SK-N-SH treated with all-trans-retinoic acid at 6 μM for 48 hours (cell line): ENCODE data around the gene HSBP1L1.

Experiments used
- ARNTL ChIP-seq: fragments of 450-650 bp; formaldehyde crosslinking; IDR thresholded peaks from 2 replicates; pipeline ENCODE4 v1.5.0; 2020; ENCODE audit warnings: low read depth, mild to moderate bottlenecking, moderate library complexity, borderline replicate concordance
- ISL1 ChIP-seq: fragments of 250-450 bp; sonication (Bioruptor Pico); IDR thresholded peaks from 2 replicates; pipeline ENCODE4 v2.1.2; 2022; ENCODE audit warnings: mild to moderate bottlenecking, moderate library complexity
- PATZ1 ChIP-seq: fragments of 250-450 bp; sonication (Bioruptor Pico); IDR thresholded peaks from 2 replicates; pipeline ENCODE4 v1.8.0; 2020; ENCODE audit warnings: mild to moderate bottlenecking, moderate library complexity, borderline replicate concordance
- RARB ChIP-seq: fragments of 250-450 bp; sonication (Bioruptor Pico); IDR thresholded peaks from 2 replicates; pipeline ENCODE4 v1.8.0; 2021; ENCODE audit warnings: mild to moderate bottlenecking, moderate library complexity
- TCF4 ChIP-seq: fragments of 250-450 bp; sonication (Bioruptor Pico); IDR thresholded peaks from 2 replicates; pipeline ENCODE4 v1.8.0; 2021; ENCODE audit warnings: mild to moderate bottlenecking, moderate library complexity, borderline replicate concordance
- TF ChIP-seq, protein P1 (sequence below): fragments of 250-450 bp; sonication (Bioruptor Pico); IDR thresholded peaks from 2 replicates; pipeline ENCODE4 v1.5.0; 2020; ENCODE audit warnings: mild to moderate bottlenecking, moderate library complexity

- no peak for TF ChIP-seq ARNTL (CRISPR knock-in tag)
- TF ChIP-seq TCF4 (CRISPR knock-in tag): no peak
- no peak for TF ChIP-seq ISL1
- TF ChIP-seq, protein P1, sequence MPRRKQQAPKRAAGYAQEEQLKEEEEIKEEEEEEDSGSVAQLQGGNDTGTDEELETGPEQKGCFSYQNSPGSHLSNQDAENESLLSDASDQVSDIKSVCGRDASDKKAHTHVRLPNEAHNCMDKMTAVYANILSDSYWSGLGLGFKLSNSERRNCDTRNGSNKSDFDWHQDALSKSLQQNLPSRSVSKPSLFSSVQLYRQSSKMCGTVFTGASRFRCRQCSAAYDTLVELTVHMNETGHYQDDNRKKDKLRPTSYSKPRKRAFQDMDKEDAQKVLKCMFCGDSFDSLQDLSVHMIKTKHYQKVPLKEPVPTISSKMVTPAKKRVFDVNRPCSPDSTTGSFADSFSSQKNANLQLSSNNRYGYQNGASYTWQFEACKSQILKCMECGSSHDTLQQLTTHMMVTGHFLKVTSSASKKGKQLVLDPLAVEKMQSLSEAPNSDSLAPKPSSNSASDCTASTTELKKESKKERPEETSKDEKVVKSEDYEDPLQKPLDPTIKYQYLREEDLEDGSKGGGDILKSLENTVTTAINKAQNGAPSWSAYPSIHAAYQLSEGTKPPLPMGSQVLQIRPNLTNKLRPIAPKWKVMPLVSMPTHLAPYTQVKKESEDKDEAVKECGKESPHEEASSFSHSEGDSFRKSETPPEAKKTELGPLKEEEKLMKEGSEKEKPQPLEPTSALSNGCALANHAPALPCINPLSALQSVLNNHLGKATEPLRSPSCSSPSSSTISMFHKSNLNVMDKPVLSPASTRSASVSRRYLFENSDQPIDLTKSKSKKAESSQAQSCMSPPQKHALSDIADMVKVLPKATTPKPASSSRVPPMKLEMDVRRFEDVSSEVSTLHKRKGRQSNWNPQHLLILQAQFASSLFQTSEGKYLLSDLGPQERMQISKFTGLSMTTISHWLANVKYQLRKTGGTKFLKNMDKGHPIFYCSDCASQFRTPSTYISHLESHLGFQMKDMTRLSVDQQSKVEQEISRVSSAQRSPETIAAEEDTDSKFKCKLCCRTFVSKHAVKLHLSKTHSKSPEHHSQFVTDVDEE (CRISPR knock-in tag): no peak
- TF ChIP-seq RARB (CRISPR knock-in tag): no peak
- no peak for TF ChIP-seq PATZ1
These were observed 22.8 kb upstream of the HSBP1L1 start for GRCh38 chr18:79941473-79942119.
